Activated T-helper 9 cell treated with anti-CD3 and anti-CD28 coated beads, Interleukin-2, amount 50 U/mL, for 16 hours (primary cell): ENCODE results near the gene YAF2.

Experiments used
- DNase-seq: peaks from one replicate; pipeline ENCODE4 v3.0.0-alpha.2; 2020; ENCODE audit warnings: low read depth

YAF2 gene

DNA sequence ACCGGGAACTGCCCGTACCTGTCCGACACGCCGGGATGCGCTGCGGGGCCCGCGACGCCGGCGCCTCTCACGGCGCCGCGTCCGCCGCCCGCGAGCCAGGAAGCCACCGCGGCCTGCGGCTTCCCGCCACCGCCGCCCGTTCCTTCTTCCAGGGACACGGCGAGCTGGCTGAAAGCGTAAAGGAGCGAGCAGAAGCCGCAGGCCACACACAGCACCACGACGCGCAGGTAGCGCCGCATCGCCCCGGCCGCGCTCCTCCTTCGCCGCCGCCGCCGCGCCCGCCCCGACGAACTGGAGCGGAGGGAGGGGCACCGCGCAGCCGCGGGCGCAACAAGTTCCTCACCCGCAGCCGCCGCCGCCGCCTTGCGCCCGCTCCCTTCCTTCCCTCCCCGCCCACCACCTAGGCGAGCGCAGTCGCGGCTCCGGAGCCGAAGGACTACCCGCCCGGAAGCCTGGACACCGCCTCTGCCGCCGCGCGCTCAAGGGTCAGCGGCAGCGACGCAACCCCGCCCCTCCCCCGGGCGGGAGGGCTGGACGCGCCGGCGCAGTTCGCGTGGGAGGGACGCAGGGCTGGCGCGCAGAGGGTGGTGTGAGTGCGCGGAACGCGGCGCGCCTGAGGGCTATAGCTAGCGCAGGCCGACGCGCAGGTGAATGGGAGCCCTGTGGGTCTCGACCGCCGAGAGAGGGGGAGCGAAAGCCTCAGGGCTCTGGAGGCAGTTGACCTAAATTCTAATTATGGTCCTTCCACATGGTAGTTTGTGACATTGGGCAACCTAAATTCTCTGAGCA, 93.4 kb downstream of the YAF2 start, which contains the start of gene GXYLT1:
TSS of gene GXYLT1 (minus strand) at position 467 of the 789 bp plus-strand sequence. CDS start at position 239, 228 bp downstream.
- peak; percentile 79 for DNase-seq

GRCh38 chr12:42144158-42144407, 94.0 kb downstream of the YAF2 start:
- no peak for DNase-seq

DNA sequence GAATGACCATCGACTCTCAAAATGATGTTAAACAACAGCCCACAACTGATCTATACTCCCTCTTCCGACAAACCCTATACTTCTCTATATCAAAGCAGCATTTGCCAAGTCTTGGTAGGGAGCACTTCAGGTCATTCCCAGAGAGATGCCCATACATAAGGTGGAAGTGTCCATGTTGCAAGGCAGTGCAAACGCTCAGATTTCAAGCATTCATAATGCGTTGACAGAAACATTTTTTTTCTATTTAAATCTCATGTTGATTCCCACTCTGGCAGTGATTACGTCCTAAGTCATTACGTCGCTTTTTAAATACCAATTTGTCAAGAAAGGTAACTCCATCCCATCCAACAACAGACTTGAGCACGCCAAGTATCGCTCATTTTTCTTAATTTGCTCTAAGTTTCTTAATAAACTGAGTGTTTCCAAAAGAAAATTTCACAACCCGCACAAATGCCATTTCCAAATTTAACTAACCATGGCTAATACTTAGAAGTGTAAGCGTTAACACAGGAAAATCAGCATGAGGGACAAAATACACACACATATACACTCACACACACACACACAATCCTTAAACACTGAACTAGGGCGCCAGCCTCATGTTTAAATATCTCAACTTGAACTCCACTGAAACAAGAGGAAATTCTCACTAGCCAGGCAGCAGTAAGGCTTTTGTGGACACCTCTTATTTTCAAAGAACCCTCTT, 94.4 kb downstream of the YAF2 start:
- DNase-seq: no peak

GRCh38 chr12:42141981-42142606, 96.0 kb downstream of the YAF2 start:
- no peak for DNase-seq

DNA sequence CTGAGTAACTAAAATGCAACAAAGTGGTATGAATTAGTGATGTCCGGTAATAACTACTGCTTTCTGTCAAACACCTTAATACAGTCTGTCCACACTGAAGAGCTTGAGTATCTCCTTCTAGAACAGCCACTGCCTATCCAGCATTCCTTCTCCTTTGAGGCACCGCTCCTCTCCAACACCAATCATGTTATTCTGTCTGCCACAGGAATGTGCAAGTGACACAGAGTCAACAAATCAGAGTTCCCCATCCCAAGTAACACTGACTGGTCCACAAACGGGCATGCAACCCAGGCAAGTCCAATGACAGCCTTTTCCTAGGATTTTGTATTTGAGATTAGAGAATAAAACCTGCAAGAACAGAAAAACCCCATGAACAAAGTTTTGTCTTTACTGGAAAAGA, 97.1 kb downstream of the YAF2 start:
- DNase-seq: no peak

DNA sequence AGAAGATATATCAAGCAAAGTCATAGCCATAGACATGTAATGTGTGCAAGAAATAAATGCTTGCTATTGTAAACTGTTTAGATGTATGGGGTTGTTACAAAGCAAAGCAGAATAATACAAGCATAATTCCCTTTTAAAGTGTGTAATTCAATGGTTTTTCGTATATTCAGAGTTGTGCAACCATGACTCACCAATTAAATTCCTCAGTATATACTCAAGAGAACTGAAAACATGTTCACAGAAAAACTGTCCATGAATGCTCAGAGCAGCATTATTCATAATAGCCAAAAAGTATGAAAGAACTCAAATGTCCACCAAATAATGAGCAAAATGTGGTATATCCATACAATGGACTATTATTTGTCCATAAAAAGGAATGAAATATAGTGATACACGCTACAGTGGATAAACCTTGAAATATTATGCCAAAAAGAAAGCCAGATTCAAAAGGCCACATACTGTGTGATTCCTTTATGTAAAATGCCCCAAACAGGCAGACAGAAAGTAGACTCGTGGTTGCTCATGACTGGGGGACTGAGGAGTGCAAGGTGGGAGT, 102.7 kb downstream of the YAF2 start:
- DNase-seq: no peak

DNA sequence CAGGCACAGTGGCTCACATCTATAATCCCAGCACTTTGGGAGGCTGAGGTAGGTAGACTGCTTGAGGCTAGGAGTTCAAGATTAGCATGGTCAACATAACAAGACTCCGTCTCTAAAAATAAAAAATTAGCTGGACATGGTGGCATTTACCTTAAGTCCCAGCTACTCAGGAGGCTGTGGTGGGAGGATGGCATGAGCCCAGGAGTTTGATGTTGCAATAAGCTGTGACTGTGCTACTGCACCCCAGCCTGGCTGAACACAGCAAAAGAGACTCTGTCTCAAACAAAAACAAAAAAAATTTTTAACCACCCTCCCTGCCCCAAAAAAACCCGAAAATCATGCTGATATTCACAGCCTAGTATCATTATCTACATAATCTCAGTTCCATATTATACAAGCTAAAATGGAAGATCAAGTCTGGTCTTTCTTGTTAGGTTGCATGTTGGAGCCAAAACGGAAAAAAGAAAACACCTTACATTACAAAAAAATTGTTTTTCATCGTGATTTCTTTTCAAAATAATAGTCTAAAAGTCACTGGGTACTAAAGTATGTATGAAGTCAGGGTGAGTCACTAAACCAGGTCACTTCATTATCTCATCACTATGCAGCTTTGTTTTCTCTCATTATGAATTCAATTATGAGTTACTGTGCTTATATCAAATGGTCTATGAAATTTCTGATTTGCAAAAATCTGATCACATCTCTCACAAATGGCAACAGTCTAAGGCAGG, 107.2 kb downstream of the YAF2 start:
- no peak for DNase-seq

- no peak for DNase-seq
Measured at GRCh38 chr12:42129595-42130204, 108.3 kb downstream of the YAF2 start.

GRCh38 chr12:42128888-42129287, 109.2 kb downstream of the YAF2 start:
- DNase-seq: no peak

DNA sequence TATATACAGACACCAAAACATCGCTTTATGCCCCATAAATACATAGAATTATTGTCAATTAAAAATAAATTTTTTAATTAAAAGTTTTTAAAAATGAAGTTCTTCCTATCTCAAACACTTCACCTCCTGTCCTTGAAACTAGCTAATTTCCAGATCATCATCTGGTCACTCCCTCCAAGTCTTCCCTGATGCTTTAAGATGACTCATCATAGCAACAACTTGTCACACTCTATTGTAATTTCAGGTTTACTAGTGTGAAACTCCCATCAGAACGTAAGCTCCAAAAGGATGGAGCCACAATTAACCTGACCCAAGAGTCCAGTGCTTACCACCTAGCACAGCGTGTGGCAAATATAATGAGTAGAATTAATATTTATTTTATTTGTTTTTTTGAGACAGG, 109.7 kb downstream of the YAF2 start:
- no peak for DNase-seq

- DNase-seq: no peak
Measured at GRCh38 chr12:42126963-42127362, 111.1 kb downstream of the YAF2 start.

DNA sequence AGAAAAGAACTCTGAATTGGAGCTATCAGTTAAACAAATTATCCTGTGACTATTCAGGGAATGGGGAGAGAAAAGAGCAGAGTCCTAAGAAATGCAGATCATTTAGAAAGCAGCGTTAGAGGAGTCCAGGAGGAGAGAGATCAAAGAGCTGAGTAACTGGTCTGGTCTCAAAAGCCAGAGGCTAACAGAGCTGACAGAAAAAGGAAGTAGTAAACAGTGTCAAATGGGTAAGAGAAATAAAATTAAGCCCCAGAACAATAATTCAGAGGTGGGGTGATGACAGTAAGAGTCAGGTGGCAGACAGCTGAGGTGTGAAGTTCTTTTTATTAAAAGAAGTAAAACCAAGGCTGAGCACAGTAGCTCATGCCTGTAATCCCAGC, 112.7 kb downstream of the YAF2 start:
- DNase-seq: no peak

- DNase-seq: no peak
Measured at GRCh38 chr12:42124764-42125387, 113.2 kb downstream of the YAF2 start.

DNA sequence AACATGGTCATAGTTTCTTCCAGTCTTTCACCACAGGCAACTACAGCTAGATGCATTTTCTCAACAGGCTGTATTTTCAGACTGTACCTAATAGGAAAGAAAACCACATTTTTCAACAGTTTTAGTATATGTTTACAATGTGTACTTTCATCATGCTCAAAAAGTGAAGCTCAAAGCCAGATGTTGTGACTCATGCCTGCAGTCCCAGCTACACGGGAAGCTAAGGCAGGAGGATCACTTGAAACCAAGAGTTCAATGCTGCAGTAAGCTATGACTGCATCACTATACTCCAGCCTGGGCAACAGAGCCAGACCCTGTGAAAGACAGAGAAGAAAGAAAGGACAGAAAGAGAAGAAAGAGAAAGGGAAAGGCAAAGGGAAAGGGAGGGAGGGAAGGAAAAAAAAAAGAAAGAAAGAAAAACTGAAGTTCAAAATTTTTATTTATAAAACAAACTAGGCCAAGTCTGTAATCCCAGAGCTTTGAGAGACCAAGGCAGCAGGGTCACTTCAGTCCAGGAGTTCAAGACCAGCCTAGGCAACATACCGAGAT, 118.9 kb downstream of the YAF2 start:
- DNase-seq: no peak

DNA sequence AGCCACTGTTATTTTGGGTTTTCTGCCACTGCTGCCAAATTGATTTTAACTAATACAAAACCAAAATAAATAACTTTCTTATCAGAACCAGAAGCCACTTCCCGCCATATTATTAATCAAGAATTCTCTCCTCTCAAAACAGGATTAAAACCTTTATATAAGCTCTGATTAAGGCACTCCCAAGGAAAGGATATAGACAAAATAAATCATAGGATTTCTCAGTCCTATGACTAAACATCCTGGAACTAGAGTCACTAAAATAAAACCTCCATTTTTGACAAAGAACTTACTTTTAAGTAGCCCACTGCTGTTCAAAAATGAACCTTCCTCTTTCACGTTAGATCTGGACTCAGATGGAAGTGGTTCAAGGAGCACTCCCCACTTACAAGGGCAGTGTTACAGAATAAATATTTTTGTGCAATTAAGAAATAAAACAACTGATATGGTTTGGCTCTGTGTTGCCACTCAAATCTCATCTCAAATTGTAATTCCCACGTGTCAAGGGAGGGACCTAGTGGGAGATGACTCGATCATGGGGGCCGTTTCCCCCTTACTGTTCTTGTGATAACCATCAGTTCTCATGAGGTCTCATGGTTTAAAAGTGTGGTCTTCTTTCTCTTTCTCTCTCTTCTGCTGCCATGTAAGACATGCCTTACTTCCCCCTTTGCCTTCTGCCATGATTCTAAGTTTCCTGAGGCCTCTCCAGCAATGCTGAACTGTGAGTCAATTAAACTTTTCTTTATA, 119.7 kb downstream of the YAF2 start:
- DNase-seq: no peak

- no peak for DNase-seq
Measured at GRCh38 chr12:42109031-42109430, 129.0 kb downstream of the YAF2 start.
